ENCODE data around the gene CTDSPL.

DNA sequence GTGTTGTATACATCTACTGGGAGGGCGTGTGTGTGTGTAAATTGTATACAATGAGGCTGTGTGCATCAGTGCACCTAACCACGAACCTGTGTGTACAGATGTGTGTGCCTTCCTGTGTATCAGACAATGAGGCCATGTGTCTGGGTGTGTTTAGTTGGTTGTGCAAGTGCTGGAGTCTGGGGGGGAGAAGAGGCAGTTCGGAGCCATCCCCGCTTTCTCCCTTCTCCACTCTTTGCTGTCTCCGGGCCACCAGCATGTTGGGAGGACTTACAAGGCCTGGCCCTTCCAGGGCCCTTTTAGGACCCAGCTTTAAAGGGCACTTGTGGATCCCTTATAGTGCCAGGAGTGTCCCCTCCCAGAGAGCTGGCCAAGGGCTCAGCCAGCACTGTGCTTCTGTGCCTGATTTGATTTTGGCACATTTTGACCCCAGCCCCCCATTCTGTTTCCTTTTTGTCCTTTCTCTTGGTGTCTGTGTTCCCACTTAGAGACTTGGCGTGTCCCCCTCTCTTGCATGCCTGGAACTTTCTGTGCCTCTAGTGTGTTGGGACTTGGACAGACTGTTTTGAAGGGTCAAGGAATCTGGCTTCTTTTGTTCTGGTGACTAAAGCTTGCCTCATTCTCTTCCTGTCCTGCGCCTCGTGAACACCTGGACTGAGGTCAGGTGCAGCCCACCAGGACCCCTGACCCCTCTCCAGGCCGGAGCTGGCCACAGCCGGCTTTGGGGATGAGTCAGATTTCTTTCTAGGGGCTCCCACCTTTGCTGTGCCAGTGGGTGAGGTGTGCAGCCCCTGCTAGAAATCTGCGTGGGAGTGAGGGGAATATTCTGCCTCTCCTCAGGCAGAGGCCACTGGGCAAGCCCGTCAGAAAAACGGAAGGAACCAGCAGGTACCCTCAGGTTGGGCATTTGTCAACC, 1.5 kb downstream of the CTDSPL start:
- TF ChIP-seq ZNF610 (tag by site-specific recombination; IDR thresholded peaks at IDR 0.05; ENCODE audit: borderline replicate concordance) (no peak), ZNF791 (tag by site-specific recombination; IDR thresholded peaks at IDR 0.05) (no peak), ZBTB8A (tag by site-specific recombination; IDR thresholded peaks at IDR 0.05) (no peak), ZNF292 (tag by site-specific recombination; IDR thresholded peaks at IDR 0.05; ENCODE audit: borderline replicate concordance, low read depth) (no peak), SALL2 (tag by site-specific recombination; IDR thresholded peaks at IDR 0.05; ENCODE audit: borderline replicate concordance) (no peak), YY1 (tag by site-specific recombination; IDR thresholded peaks at IDR 0.05) (no peak), KLF16 (tag by site-specific recombination; IDR thresholded peaks at IDR 0.05) (no peak)
- TF ChIP-seq, protein P1, sequence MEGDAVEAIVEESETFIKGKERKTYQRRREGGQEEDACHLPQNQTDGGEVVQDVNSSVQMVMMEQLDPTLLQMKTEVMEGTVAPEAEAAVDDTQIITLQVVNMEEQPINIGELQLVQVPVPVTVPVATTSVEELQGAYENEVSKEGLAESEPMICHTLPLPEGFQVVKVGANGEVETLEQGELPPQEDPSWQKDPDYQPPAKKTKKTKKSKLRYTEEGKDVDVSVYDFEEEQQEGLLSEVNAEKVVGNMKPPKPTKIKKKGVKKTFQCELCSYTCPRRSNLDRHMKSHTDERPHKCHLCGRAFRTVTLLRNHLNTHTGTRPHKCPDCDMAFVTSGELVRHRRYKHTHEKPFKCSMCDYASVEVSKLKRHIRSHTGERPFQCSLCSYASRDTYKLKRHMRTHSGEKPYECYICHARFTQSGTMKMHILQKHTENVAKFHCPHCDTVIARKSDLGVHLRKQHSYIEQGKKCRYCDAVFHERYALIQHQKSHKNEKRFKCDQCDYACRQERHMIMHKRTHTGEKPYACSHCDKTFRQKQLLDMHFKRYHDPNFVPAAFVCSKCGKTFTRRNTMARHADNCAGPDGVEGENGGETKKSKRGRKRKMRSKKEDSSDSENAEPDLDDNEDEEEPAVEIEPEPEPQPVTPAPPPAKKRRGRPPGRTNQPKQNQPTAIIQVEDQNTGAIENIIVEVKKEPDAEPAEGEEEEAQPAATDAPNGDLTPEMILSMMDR (tag by site-specific recombination; IDR thresholded peaks at IDR 0.05) = no peak
- TF ChIP-seq, protein P2, sequence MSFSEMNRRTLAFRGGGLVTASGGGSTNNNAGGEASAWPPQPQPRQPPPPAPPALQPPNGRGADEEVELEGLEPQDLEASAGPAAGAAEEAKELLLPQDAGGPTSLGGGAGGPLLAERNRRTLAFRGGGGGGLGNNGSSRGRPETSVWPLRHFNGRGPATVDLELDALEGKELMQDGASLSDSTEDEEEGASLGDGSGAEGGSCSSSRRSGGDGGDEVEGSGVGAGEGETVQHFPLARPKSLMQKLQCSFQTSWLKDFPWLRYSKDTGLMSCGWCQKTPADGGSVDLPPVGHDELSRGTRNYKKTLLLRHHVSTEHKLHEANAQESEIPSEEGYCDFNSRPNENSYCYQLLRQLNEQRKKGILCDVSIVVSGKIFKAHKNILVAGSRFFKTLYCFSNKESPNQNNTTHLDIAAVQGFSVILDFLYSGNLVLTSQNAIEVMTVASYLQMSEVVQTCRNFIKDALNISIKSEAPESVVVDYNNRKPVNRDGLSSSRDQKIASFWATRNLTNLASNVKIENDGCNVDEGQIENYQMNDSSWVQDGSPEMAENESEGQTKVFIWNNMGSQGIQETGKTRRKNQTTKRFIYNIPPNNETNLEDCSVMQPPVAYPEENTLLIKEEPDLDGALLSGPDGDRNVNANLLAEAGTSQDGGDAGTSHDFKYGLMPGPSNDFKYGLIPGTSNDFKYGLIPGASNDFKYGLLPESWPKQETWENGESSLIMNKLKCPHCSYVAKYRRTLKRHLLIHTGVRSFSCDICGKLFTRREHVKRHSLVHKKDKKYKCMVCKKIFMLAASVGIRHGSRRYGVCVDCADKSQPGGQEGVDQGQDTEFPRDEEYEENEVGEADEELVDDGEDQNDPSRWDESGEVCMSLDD (tag by site-specific recombination; IDR thresholded peaks at IDR 0.05) = no peak
- TF ChIP-seq, protein P3, sequence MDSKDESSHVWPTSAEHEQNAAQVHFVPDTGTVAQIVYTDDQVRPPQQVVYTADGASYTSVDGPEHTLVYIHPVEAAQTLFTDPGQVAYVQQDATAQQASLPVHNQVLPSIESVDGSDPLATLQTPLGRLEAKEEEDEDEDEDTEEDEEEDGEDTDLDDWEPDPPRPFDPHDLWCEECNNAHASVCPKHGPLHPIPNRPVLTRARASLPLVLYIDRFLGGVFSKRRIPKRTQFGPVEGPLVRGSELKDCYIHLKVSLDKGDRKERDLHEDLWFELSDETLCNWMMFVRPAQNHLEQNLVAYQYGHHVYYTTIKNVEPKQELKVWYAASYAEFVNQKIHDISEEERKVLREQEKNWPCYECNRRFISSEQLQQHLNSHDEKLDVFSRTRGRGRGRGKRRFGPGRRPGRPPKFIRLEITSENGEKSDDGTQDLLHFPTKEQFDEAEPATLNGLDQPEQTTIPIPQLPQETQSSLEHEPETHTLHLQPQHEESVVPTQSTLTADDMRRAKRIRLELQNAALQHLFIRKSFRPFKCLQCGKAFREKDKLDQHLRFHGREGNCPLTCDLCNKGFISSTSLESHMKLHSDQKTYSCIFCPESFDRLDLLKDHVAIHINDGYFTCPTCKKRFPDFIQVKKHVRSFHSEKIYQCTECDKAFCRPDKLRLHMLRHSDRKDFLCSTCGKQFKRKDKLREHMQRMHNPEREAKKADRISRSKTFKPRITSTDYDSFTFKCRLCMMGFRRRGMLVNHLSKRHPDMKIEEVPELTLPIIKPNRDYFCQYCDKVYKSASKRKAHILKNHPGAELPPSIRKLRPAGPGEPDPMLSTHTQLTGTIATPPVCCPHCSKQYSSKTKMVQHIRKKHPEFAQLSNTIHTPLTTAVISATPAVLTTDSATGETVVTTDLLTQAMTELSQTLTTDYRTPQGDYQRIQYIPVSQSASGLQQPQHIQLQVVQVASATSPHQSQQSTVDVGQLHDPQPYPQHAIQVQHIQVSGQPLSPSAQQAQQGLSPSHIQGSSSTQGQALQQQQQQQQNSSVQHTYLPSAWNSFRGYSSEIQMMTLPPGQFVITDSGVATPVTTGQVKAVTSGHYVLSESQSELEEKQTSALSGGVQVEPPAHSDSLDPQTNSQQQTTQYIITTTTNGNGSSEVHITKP (tag by site-specific recombination; IDR thresholded peaks at IDR 0.05) = no peak
- TF ChIP-seq, protein P4, sequence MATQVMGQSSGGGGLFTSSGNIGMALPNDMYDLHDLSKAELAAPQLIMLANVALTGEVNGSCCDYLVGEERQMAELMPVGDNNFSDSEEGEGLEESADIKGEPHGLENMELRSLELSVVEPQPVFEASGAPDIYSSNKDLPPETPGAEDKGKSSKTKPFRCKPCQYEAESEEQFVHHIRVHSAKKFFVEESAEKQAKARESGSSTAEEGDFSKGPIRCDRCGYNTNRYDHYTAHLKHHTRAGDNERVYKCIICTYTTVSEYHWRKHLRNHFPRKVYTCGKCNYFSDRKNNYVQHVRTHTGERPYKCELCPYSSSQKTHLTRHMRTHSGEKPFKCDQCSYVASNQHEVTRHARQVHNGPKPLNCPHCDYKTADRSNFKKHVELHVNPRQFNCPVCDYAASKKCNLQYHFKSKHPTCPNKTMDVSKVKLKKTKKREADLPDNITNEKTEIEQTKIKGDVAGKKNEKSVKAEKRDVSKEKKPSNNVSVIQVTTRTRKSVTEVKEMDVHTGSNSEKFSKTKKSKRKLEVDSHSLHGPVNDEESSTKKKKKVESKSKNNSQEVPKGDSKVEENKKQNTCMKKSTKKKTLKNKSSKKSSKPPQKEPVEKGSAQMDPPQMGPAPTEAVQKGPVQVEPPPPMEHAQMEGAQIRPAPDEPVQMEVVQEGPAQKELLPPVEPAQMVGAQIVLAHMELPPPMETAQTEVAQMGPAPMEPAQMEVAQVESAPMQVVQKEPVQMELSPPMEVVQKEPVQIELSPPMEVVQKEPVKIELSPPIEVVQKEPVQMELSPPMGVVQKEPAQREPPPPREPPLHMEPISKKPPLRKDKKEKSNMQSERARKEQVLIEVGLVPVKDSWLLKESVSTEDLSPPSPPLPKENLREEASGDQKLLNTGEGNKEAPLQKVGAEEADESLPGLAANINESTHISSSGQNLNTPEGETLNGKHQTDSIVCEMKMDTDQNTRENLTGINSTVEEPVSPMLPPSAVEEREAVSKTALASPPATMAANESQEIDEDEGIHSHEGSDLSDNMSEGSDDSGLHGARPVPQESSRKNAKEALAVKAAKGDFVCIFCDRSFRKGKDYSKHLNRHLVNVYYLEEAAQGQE (tag by site-specific recombination; IDR thresholded peaks at IDR 0.05) = no peak
- TF ChIP-seq, protein P5, sequence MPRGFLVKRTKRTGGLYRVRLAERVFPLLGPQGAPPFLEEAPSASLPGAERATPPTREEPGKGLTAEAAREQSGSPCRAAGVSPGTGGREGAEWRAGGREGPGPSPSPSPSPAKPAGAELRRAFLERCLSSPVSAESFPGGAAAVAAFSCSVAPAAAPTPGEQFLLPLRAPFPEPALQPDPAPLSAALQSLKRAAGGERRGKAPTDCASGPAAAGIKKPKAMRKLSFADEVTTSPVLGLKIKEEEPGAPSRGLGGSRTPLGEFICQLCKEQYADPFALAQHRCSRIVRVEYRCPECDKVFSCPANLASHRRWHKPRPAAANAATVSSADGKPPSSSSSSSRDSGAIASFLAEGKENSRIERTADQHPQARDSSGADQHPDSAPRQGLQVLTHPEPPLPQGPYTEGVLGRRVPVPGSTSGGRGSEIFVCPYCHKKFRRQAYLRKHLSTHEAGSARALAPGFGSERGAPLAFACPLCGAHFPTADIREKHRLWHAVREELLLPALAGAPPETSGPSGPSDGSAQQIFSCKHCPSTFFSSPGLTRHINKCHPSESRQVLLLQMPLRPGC (tag by site-specific recombination; IDR thresholded peaks at IDR 0.05) = no peak
- TF ChIP-seq, protein P6, sequence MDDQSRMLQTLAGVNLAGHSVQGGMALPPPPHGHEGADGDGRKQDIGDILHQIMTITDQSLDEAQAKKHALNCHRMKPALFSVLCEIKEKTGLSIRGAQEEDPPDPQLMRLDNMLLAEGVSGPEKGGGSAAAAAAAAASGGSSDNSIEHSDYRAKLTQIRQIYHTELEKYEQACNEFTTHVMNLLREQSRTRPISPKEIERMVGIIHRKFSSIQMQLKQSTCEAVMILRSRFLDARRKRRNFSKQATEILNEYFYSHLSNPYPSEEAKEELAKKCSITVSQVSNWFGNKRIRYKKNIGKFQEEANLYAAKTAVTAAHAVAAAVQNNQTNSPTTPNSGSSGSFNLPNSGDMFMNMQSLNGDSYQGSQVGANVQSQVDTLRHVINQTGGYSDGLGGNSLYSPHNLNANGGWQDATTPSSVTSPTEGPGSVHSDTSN (CRISPR knock-in tag; IDR thresholded peaks at IDR 0.05) = no peak
